NCI-H1092 treated with DMSO at 0.1 percent for 48 hours (cell line): ENCODE data around the gene MEST.
A peak's percentile ranks its signal among the peaks of the same experiment; 100 is the strongest.
"Not testable (repeated sequence)": the region's sequence is repeated elsewhere in the genome, so short reads cannot be mapped to it uniquely, and the experiment has no call there.

ENCODE experiments used
- DNase-seq: peaks from one replicate; lab custom pipeline; 2025; lab: John Stamatoyannopoulos, UW

The MEST gene

DNA sequence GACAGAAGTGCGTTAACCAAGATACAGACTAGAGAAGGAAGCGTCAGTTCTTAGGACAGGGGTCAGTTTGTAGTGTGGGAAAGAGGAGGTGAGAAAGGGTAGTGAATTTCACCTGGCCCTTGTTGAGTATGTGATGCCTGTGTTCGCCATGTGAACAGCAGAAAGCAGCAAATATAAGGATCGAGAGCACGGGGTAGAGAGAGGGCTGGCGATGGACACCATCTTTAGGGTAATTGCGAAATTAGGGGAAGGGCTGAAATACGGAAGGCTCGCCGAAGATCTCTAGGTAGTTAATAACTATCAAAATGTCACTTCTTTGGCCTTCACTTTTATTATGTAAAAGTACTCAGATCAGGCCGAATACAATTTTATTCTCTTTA, 6.2 kb upstream of the MEST start:
- DNase-seq, result no peak

GRCh38 chr7:130486114-130486953, 5.6 kb upstream of the MEST start:
- DNase-seq, result peak; percentile 55

- DNase-seq, result peak; percentile 65
Observed at GRCh38 chr7:130486954-130487436, 4.9 kb upstream of the MEST start.

GRCh38 chr7:130488392-130489139, 3.3 kb upstream of the MEST start:
- DNase-seq, result no peak

DNA sequence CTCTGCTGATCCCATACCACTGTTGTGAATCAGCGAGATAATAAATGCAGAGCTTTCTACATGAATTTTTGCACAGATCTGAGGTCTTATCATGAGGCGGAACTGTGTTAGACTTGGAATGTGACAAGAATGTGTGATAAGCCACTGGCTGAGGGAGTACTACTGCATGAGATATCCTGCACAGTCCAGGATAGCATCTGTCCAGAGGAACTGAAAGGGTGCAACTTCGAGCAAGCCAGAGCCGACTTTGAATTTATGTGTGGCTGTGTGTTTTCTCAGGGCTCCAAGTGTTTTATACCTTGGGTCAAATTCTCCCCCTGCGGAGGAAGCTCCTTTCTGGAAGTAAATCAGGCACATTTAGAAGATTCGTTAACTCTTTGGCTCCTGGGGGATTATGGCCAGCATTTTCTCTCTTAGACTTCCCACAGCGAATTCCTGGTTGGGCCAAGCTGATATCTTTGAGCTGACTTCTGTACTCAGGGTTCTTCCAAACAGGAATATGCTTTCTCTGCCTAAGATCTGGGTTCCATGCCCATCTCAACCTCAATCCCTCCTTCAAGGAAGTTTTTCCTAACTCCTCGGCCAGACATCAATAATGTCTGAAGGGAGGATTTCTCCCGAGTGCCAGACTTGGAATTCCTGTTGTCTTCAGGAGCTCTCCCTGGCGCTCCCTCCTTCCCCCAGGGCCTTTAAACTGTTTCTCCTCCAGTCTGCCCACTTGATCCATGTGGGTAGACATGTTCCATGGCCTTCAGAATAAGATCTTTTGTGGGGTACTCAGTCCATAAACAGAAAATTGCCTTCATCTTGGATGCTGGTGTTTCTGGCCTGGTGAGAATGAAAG, 2.5 kb upstream of the MEST start:
- no peak for DNase-seq

DNA sequence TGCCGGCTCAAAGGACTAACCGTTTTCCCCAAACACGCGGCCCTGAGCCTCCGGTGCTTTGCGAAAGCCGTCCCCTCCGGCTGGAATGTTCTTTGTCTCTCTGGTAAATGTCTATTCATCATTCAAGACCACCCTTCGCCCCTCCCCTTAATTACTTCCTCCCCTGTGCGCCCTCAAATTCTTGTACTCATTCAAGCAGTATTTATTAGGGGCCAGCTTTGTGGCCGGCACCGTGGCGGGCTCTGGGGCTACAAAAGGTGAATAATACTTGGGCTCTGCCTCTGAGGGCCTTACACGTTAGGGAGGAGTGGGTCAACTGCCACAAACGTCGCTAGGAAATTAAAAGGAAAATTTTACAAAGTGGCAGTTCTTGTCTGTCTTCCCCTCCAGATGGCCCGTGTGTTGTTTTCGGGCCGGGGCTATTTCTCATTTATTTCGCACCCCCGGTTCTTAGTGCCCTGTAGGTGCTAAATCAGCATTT, 1.5 kb upstream of the MEST start:
- DNase-seq, result no peak

- peak; percentile 44 for DNase-seq
Observed at GRCh38 chr7:130490888-130491804, 739 bp upstream of the MEST start.

DNA sequence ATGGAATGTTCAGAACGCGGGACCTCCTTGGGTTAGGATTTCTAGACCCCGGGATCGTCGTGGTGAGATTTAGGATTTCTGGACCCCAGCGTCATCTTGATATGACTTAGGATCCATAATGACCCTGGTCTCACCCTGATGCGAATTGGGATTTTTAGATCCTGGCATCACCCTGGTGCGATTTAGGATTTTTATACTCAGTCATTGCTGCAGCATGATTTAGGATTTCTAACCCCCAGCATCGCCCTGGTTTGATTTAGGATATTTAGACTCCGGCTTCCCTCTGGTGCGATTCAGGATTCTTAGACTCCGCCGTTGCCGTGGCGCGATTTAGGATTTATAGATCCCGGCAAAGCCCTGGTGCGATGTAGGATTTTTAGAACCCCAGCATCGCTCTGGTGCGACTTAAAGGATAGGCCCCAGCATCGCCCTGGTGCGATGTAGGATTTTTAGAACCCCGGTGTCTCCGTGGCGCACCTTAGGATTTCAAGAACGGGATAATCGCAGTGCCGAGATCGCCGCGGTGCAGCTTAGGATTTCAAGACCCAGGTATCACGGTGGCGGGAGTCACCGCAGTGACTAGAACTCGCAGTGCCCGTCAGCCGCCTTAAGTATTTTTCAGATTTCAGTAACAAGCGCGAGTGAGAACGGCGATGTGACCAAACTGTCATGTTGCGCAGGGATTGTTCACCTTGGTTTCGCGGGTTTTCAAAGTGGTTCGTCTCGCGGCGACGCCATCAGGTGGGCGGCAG, 814 bp downstream of the MEST start:
- DNase-seq, result no peak

DNA sequence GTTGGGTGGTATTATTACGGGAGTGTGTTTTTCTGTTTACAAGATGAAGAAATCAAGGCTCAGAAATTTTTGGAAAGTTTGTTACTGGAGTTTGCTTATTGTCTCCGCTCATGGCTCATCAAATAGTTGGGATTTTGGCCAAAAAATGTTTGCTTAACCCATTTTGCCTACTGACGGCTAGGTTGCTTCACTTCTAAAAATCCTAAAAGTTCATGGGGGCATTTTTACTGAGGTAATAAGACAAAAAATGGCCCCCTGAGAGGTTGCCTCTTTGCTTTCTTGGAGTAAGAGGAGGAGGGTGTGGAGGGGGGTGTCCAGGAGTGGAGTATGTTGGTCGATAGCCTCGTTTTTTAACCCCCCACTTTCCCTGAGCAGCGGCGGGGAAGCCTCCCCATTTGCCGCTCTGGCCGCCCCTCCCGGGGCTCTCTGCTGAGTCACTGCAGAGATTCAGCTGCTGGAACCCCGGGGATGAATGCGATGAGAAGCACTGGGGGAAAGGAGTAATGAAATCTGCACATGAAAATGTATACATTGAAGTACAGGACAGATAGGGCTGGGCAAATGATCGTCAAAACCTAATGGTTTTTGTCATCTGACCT, 1.5 kb downstream of the MEST start:
- no peak for DNase-seq

DNA sequence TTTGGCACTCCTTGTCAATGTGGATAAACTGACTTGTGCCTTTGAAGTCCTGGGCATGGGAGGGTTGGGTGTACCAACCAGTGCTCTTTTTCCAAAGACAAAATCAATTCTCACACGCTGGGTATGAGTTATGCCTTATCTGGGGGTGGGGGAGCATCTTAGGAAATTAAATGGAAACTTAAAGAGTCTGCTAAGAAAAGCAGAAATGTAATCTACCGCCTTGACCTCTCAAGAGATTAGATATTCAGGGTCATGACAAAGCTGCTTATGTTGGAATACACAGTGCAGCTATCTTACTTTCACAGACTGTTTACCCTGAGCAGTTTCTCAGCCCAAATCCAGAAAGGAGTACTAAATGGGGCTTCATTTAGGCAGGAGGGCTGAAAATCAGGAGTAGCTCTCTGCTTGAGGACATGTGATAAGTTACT, 2.6 kb downstream of the MEST start:
- no peak for DNase-seq

- no peak for DNase-seq
Observed at GRCh38 chr7:130500463-130500862, 8.6 kb downstream of the MEST start.

GRCh38 chr7:130500910-130501309, 9.0 kb downstream of the MEST start:
- DNase-seq, result no peak

DNA sequence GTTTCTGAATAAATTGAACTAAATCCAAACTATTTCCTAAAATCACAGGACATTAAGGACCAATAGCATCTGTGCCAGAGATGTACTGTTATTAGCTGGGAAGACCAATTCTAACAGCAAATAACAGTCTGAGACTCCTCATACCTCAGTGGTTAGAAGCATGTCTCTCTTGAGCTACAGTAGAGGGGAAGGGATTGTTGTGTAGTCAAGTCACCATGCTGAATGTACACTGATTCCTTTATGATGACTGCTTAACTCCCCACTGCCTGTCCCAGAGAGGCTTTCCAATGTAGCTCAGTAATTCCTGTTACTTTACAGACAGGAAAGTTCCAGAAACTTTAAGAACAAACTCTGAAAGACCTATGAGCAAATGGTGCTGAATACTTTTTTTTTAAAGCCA, 13.9 kb downstream of the MEST start:
- no peak for DNase-seq

GRCh38 chr7:130506358-130506757, 14.5 kb downstream of the MEST start:
- no peak for DNase-seq

DNA sequence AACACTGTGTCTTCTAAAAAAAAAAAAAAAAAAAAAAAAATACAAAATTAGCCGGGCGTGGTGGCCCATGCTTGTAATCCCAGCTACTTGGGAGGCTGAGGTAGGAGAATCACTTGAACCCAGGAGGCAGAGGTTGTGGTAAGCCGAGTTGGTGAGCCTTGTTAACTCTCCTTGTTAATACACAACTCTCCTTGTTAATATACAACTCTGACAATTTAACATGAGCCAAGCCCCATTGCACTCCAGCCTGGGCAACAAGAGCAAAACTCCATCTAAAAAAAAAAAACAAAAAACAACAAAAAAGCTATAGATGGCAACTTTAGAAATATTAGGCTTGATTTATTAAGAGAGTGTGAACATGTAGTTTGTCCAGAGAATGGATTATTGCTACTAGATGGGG, 20.2 kb downstream of the MEST start:
- not testable (repeated sequence) for DNase-seq

DNA sequence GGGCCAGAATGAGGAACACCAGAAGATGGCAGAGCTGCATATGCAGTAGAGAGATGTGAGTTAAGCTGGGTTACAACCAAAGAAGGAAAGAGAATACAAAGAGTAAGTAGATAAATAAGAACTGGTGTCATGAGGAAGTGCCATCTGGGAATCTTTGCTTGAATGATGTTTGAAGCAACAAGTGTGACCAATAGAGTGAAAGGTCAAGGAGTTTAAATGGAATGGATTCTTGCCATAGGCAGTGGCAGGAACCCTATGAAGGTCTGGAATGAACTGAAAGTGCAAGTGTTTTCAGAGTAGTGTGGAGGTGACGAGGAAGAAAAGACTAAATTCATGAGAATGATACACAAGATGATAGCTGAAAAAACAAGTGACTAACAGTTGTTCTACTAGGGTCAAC, 21.6 kb downstream of the MEST start:
- no peak for DNase-seq

- no peak for DNase-seq
Observed at GRCh38 chr7:130515315-130516040, 23.6 kb downstream of the MEST start.

DNA sequence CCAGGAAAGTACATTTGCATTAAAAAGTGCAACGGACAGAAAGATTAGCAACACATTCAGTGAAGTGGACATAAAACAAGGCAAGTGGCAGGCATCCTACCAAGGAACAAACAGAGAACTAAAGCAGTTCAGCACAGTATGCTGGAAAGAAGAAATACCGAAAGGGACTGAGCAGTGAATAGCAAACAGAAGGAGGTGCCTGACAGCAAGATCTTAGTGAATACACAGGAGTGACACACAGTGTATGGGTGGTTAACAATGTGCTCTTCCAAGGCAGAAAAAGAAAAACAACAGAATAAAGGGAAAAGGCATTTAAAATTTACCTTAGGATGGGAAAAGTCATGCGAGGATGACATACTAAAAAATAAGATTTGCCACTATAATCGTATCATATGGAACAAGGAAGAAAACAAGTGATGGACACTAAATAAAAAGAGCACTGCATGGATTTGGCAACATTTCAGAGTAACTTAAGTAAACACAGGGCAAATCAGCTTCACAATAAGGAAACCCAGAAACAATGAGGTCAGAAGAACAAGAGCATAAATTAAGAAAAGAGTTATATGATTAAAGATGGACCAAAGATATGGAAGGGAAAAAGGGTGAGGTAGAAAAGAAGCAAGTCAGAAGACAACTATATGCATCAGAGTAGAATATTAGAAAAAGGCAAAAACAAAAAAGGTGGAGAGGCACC, 29.5 kb downstream of the MEST start:
- no peak for DNase-seq
